GM13976 (cell line): Measurements from ENCODE around the gene GRAMD2B.

ENCODE experiments used
- DNase-seq: peaks from one replicate; pipeline ENCODE4 v3.0.0; 2012; ENCODE audit warnings: low spot score
- CTCF ChIP-seq: IDR thresholded peaks from 2 replicates; pipeline ENCODE4 v1.5.1; 2012; ENCODE audit warnings: borderline replicate concordance, mild to moderate bottlenecking; ENCODE audit not compliant: insufficient read depth; ENCODE audit errors: extremely low read depth, missing control alignments, control extremely low read depth
- in situ Hi-C: fragments of 300-500 bp; cut with MboI; formaldehyde crosslinking; loops from one replicate; pipeline ENCODE4 v1.12.0; 2022; ENCODE audit warnings: low sequenced_read_pairs, mixed read lengths, inconsistent platforms; ENCODE audit not compliant: unreplicated experiment

The GRAMD2B gene

GRCh38 chr5:126497506-126497905 is 74.3 kb downstream of the GRAMD2B start:
- no peak for DNase-seq
- TF ChIP-seq CTCF, result no peak

GRCh38 chr5:126499278-126499677 is 76.1 kb downstream of the GRAMD2B start:
- no peak for TF ChIP-seq CTCF
- in situ Hi-C loops, result no loop called here

More at GRCh38 chr5:126497506-126497905, 74.3 kb downstream of the GRAMD2B start:
- in situ Hi-C loops, result no loop called here

GRCh38 chr5:126499853-126500342 is 76.7 kb downstream of the GRAMD2B start:
- in situ Hi-C loops, result no loop called here
- TF ChIP-seq CTCF, result peak; percentile 35
- peak; percentile 41 for DNase-seq

More at GRCh38 chr5:126499278-126499677, 76.1 kb downstream of the GRAMD2B start:
- no peak for DNase-seq

GRCh38 chr5:126501448-126501847 is 78.2 kb downstream of the GRAMD2B start:
- no peak for TF ChIP-seq CTCF
- in situ Hi-C loops, result no loop called here
- DNase-seq, result no peak

GRCh38 chr5:126503602-126504104 is 80.4 kb downstream of the GRAMD2B start:
- in situ Hi-C loops, result no loop called here
- TF ChIP-seq CTCF, result no peak

GRCh38 chr5:126506079-126506478 is 82.9 kb downstream of the GRAMD2B start:
- no peak for TF ChIP-seq CTCF
- in situ Hi-C loops, result no loop called here
- no peak for DNase-seq

More at GRCh38 chr5:126503602-126504104, 80.4 kb downstream of the GRAMD2B start:
- no peak for DNase-seq

GRCh38 chr5:126508251-126508961 is 85.2 kb downstream of the GRAMD2B start:
- in situ Hi-C loops, result no loop called here
- DNase-seq, result no peak
- TF ChIP-seq CTCF, result no peak
